Heart left ventricle (tissue), 16 donors: ENCODE measurements around the gene DRC3. TPM values are rescaled to one million over a fixed set of nuclear protein-coding genes. Genes with fewer than 3 reads are reported as not detected.

Experiments
- ATAC-seq, 4 donors: fragments of 200-7000 bp; cut with Tn5 transposase; one replicate each; pipeline ENCODE4 v1.9.1; 2020 to 2022; ENCODE audit warnings: moderate library complexity in 4 of 4, mild to moderate bottlenecking in 3 of 4, moderate number of reproducible peaks in 1 of 4
- DNase-seq, 5 donors: peaks; one replicate each; pipeline ENCODE4 v3.0.0-alpha.2; 2020
- H3K27ac ChIP-seq, 12 donors: fragments of 200-600 bp; sonication (generic) in 4 of 12; one replicate each; pipeline versions ENCODE4 v1.5.0 to v1.8.0; 2016 to 2022; ENCODE audit warnings: mild to moderate bottlenecking in 2 of 12
- H3K27me3 ChIP-seq, 9 donors: fragments of 200-600 bp; sonication (generic) in 2 of 9; one replicate each; pipeline versions ENCODE4 v1.5.1 to v1.8.0; 2016 to 2022; ENCODE audit warnings: mild to moderate bottlenecking in 3 of 9
- H3K36me3 ChIP-seq, 9 donors: fragments of 200-600 bp; sonication (generic) in 2 of 9; one replicate each; pipeline versions ENCODE4 v1.5.0 to v1.8.0; 2018 to 2022; ENCODE audit warnings: mild to moderate bottlenecking in 2 of 9
- H3K4me1 ChIP-seq, 12 donors: fragments of 200-600 bp; sonication (generic) in 4 of 12; one replicate each; pipeline versions ENCODE4 v1.5.0 to v1.8.0; 2016 to 2022; ENCODE audit warnings: mild to moderate bottlenecking in 3 of 12
- H3K4me3 ChIP-seq, 12 donors: fragments of 200-600 bp; sonication (generic) in 4 of 12; one replicate each; pipeline versions ENCODE4 v1.5.0 to v1.8.0; 2017 to 2022; ENCODE audit warnings: mild to moderate bottlenecking in 9 of 12, moderate library complexity in 4 of 12
- H3K9me3 ChIP-seq, 12 donors: fragments of 200-600 bp; sonication (generic) in 4 of 12; one replicate each; pipeline versions ENCODE4 v1.5.0 to v1.8.0; 2016 to 2022; ENCODE audit warnings: mild to moderate bottlenecking in 1 of 12
- CTCF ChIP-seq, 12 donors: fragments of 200-600 bp; sonication (generic) in 4 of 12; IDR thresholded peaks; one replicate each; pipeline versions ENCODE4 v1.5.0 to v1.8.0; 2018 to 2022; ENCODE audit warnings: antibody characterized with exemption in 12 of 12, mild to moderate bottlenecking in 5 of 12
- POLR2A ChIP-seq, 2 donors: fragments of 450-650 bp; IDR thresholded peaks; one replicate each; pipeline ENCODE4 v1.6.1; 2017; ENCODE audit warnings: antibody characterized with exemption in 2 of 2, mild to moderate bottlenecking in 2 of 2, moderate library complexity in 2 of 2
- WGBS, 4 donors: extraction: QIAGEN DNeasy Blood & Tissue Kit in 2 of 4; methylation state at CpG; one replicate each; pipeline versions ENCODE4 v1.1.5 to v1.1.7; 2013 to 2018; 5-methylcytosine and 5-hydroxymethylcytosine counted together
- intact Hi-C, 10 donors: fragments of 100-400 bp; cut with DNase I; formaldehyde crosslinking; loops; one replicate each; pipeline versions ENCODE4 v1.11.1 to v1.14.2; 2022
- polyA plus RNA-seq, 2 donors: library from polyadenylated mRNA; stranded (reverse); fragments of 200-250 nt; gene quantifications; one replicate each; pipeline ENCODE4 v1.2.3, GENCODE V29; 2013
- total RNA-seq, 9 donors: library from RNA; depleted of rRNA in 2 of 9; stranded (reverse); fragments of >200 nt in 2 of 9; fragmentation: NEBNext Ultra II Directional in 3 of 9; extraction: Animal tissue kit (Norgen Biotek cat#: 25700) in 3 of 9; gene quantifications; one replicate each; pipeline versions ENCODE4 v1.1.0 to v1.2.4, GENCODE V29; 2016 to 2023
- donor health status: ischemic (EF 13 %, LVEDD 7.1; RV severe dilation, severe dysfunction).
- donor health status: healthy with polysubstance abuse.
- donor health status: DM: no; HTN: yes; CAD: no.
- donor health status: DM: no; HTN: no; CAD: no.
- donor health status: ischemic (EF 25% LVEDD 6.9; RV normal size, moderate dysfunction).
- donor health status: ischemic (EF 25% LVEDD 5.7; RV mildly dilated, moderate dysfunction).
- donor health status: healthy.
- donor health status: DM: yes; HTN: yes; CAD: no.
- donor health status: ischemic (EF 35%, LVEDD 5.7; RV mildly dilated, moderate dysfunction).
- donor health status: nonischemic (EF 11% LVEDD 7.7; RV severe dilation, severe dysfunction).
- donor health status: DM: yes; HTN: yes; CAD: no.
- donor health status: PGD.
- donor health status: ischemic (EF 29% LVEDD 5.4; RV normal size, mild dysfunction).
- donor health status: nonischemic (EF 23%, LVEDD 6.1; RV moderate dilation, normal function).

DRC3 gene
- total and polyA plus RNA-seq, 11 donors = 0.42 to 3.7 (median 1.00) TPM

DNA sequence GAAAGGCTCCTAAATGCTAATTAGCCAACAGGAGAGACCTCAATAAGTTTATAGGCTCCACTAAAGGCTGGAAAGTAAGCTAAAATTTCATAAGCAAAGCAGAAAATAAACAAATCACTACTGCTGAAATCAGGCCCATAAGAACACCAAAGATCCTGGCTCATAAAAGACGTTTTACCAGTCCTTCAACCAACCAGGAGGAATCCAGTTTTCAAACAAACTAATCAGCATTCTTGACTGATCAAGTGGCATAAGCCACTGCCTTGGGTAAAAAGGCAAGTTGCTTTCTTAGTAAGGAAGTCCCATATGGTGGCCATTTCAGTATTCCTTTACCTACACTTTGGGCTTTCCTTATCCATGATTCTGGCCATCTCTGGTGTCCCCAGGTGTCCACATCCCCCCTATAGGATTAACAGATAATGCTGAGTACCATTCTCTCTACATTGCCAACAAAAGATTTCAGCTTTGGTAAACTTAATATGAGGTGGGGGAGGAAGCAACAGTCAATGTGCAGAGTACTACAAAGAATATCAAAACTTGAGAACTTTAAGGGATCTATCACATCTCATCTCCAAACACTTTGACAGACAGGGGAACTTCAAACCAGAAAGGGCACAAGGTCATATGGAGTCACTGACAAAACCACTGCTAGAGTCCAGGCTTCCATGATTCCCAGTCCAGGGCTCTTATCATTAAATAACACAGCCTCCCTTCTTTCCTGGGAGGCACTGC, 1.8 kb upstream of the DRC3 start:
- no peaks in the 10 kb centered on the region for H3K36me3 ChIP-seq
- intact Hi-C loops = loop anchor here in 8 of 10 donors (2.0 to 10.0 kb wide), 11 partner anchors 44 to 149 kb away; partner anchors contain the start of genes ATPAF2 (in 2 of the 8) and GID4 (in 2 of the 8)
- TF ChIP-seq CTCF (IDR thresholded peaks at IDR 0.05) (peak in 1 of 12 donors; percentile 6), POLR2A (IDR thresholded peaks at IDR 0.05) (no peak)
- DNase-seq (no peak), ATAC-seq (no peak)
- no peaks in the 10 kb centered on the region for H3K9me3 ChIP-seq
- WGBS, 4 donors = 18 to 43% (median 34%) methylated on average over 1 of the region's 1 CpG
- peak overlapping the region; percentile 34 to 95 (median 93) for H3K27ac ChIP-seq
- no peaks in the 10 kb centered on the region for H3K27me3 ChIP-seq
- peak overlapping the region in 11 of 12 donors; percentile 71 to 98 (median 90) for H3K4me3 ChIP-seq
- H3K4me1 ChIP-seq = peaks cover 3 to 53% (median 30%) of the 10 kb centered on the region in 12 donors

- ATAC-seq = peak in 3 of 4 donors; percentile 20 to 38 (median 29)
- intact Hi-C loops = loop anchor here in 8 of 10 donors (2.0 to 10.0 kb wide), 13 partner anchors 44 to 149 kb away; partner anchors contain the start of genes ATPAF2 (in 3 of the 8) and GID4 (in 3 of the 8)
Measured at GRCh38 chr17:17971431-17972125, 1.1 kb upstream of the DRC3 start.

DNA sequence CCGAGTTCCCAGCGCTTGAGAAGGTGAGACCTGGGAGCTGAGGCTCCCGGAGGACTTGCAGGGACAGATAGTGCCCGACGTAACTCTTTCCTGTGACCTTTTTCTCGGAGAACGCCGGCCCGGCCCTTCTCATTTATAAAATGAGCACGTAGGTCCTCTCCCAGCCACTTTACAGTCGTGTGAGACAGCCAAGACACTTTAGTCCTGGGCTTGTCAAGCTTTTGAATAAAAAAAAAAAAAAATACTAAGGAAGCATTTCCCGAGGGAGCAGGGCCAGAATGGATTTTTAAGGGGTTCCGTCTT, 241 bp downstream of the DRC3 start:
- Histone ChIP-seq H3K4me3 (peak overlapping the region; percentile 24 to 85 (median 63)), H3K9me3 (no peaks in the 10 kb centered on the region), H3K27me3 (no peaks in the 10 kb centered on the region), H3K4me1 (peaks cover 3 to 44% (median 29%) of the 10 kb centered on the region in 12 donors), H3K27ac (peak overlapping the region in 9 of 12 donors; percentile 4 to 66 (median 41)), H3K36me3 (no peaks in the 10 kb centered on the region)
- TF ChIP-seq POLR2A (IDR thresholded peaks at IDR 0.05) (no peak), CTCF (IDR thresholded peaks at IDR 0.05) (no peak)
- no peak for DNase-seq
- intact Hi-C loops = loop anchor here in 8 of 10 donors (2.0 to 10.0 kb wide), 11 partner anchors 46 to 151 kb away; partner anchors contain the start of genes ATPAF2 (in 3 of the 8) and GID4 (in 3 of the 8)
- no peak for ATAC-seq
- 3 to 4% (median 4%) methylated on average over 13 of the region's 13 CpGs for WGBS, 4 donors

More at GRCh38 chr17:17971431-17972125, 1.1 kb upstream of the DRC3 start:
- no peaks in the 10 kb centered on the region for H3K36me3 ChIP-seq
- H3K9me3 ChIP-seq = no peaks in the 10 kb centered on the region
- peak; percentile 58 to 77 (median 69) for DNase-seq
- H3K27me3 ChIP-seq = no peaks in the 10 kb centered on the region
- peak overlapping the region; percentile 66 to 95 (median 93) for H3K27ac ChIP-seq
- WGBS, 4 donors = 1 to 18% (median 2%) methylated on average over 3 to 33 of the region's 33 CpGs
- TF ChIP-seq CTCF (IDR thresholded peaks at IDR 0.05) = no peak
- no peak for TF ChIP-seq POLR2A (IDR thresholded peaks at IDR 0.05)
- peaks cover 3 to 46% (median 30%) of the 10 kb centered on the region in 12 donors for H3K4me1 ChIP-seq
- peak overlapping the region; percentile 71 to 98 (median 91) for H3K4me3 ChIP-seq

DNA sequence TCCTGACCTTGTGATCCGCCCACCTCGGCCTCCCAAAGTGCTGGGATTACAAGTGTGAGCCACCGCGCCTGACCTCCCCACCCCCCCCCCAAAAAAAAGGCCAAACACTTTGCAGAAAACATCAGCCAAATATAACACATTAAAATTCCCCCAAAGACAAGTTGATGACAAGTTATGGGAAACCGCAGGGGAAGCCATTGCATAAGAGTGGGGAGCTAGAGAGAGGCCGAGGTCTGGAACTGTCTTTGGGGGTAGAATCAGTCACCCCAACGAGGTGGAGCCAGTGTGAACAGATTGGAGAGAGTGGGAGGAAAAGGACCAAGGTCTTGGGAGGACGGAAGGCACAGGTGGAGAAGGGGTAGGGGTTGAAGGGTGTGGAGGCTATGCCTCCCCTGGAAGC, 2.8 kb downstream of the DRC3 start:
- no peaks in the 10 kb centered on the region for H3K27me3 ChIP-seq
- no peaks in the 10 kb centered on the region for H3K36me3 ChIP-seq
- intact Hi-C loops = loop anchor here in 2 of 10 donors (10.0 kb wide), 2 partner anchors 59 to 91 kb away; partner anchors contain the start of genes ATPAF2 (in 1 of the 2) and GID4 (in 1 of the 2)
- DNase-seq (no peak), ATAC-seq (no peak)
- no peak overlapping the region for H3K27ac ChIP-seq
- 75 to 84% (median 77%) methylated on average over 8 of the region's 8 CpGs for WGBS, 4 donors
- no peak for TF ChIP-seq POLR2A (IDR thresholded peaks at IDR 0.05)
- TF ChIP-seq CTCF (IDR thresholded peaks at IDR 0.05) = no peak
- peaks cover 3 to 32% (median 16%) of the 10 kb centered on the region in 12 donors for H3K4me1 ChIP-seq
- H3K4me3 ChIP-seq = no peak overlapping the region
- no peaks in the 10 kb centered on the region for H3K9me3 ChIP-seq
